ENCODE results near the gene LBR.

GRCh38 chr1:225435487-225435886, 7.6 kb upstream of the LBR start:
- TF ChIP-seq POLR2A (IDR thresholded peaks at IDR 0.05) (no peak), CTCF (IDR thresholded peaks at IDR 0.05) (no peak)
